Activated CD4-positive, alpha-beta memory T cell treated with anti-CD3 and anti-CD28 coated beads, Interleukin-2, amount 10 ng/mL, durations not matched to agents 7 days and 5 days (primary cell): Measurements from ENCODE around the gene UBC. TPM values are rescaled to one million over a fixed set of nuclear protein-coding genes. Genes with fewer than 3 reads are reported as not detected.

Experiments
- CTCF ChIA-PET: fragments of 350-600 bp; sonication (Branson Sonifier 250); formaldehyde crosslinking; loops from one replicate; lab custom pipeline; 2021; ENCODE audit warnings: antibody characterized with exemption, inconsistent platforms; lab: Charles Lee
- POLR2A ChIA-PET: fragments of 350-600 bp; sonication (Branson Sonifier 250); formaldehyde crosslinking; loops from one replicate; lab custom pipeline; 2021; ENCODE audit warnings: antibody characterized with exemption; lab: Charles Lee
- DNase-seq: peaks from one replicate; pipeline ENCODE4 v3.0.0-alpha.2; 2020
- H3K27ac Mint-ChIP-seq: one replicate; pipeline ENCODE4 v1.8.0; 2021; ENCODE audit warnings: mild to moderate bottlenecking, mixed read lengths
- H3K27me3 Mint-ChIP-seq: one replicate; pipeline ENCODE4 v1.8.0; 2021; ENCODE audit warnings: mixed read lengths
- H3K36me3 Mint-ChIP-seq: one replicate; pipeline ENCODE4 v1.8.0; 2021; ENCODE audit warnings: low read depth, mixed read lengths
- H3K4me1 Mint-ChIP-seq: one replicate; pipeline ENCODE4 v1.8.0; 2021; ENCODE audit warnings: mixed read lengths
- H3K4me3 Mint-ChIP-seq: one replicate; pipeline ENCODE4 v1.8.0; 2021; ENCODE audit warnings: mild to moderate bottlenecking, mixed read lengths
- H3K9me3 Mint-ChIP-seq: one replicate; pipeline ENCODE4 v1.8.0; 2021; ENCODE audit warnings: mixed read lengths
- total RNA-seq, 2 experiments: library from RNA; stranded (reverse); gene quantifications; one replicate each; pipeline ENCODE4 v1.2.3, GENCODE V29; 2021

UBC gene
- total RNA-seq, 2 experiments from 2014 or later: 1,545 to 1,580 TPM

- POLR2A ChIA-PET: no interaction called here
- H3K36me3 Mint-ChIP-seq: no peaks in the 10 kb centered on the region
Observed at GRCh38 chr12:124874988-124875802, 39.3 kb downstream of the UBC start.

GRCh38 chr12:124874188-124874587, 40.3 kb downstream of the UBC start:
- peaks cover 5% of the 10 kb centered on the region for H3K27me3 Mint-ChIP-seq
- DNase-seq: no peak
- no peaks in the 10 kb centered on the region for H3K36me3 Mint-ChIP-seq
- H3K4me1 Mint-ChIP-seq: no peaks in the 10 kb centered on the region
- ChIA-PET CTCF (no interaction called here), POLR2A (interaction anchor here (1.1 kb wide), 1 partner anchor 15 kb away, joined by 3 read pairs; no protein-coding TSS in a partner anchor)
- no peak overlapping the region for H3K4me3 Mint-ChIP-seq
- H3K9me3 Mint-ChIP-seq: no peaks in the 10 kb centered on the region
- no peak overlapping the region for H3K27ac Mint-ChIP-seq

More at GRCh38 chr12:124874988-124875802, 39.3 kb downstream of the UBC start:
- Mint-ChIP-seq H3K4me3 (no peak overlapping the region), H3K27me3 (peaks cover 3% of the 10 kb centered on the region), H3K27ac (no peak overlapping the region), H3K4me1 (no peaks in the 10 kb centered on the region), H3K9me3 (no peaks in the 10 kb centered on the region)
- no peak for DNase-seq
- CTCF ChIA-PET: interaction anchor here (0.5 kb wide), 1 partner anchor 16 kb away, joined by 4 read pairs; no protein-coding TSS in a partner anchor

GRCh38 chr12:124872068-124872719, 42.3 kb downstream of the UBC start:
- Mint-ChIP-seq H3K4me3 (no peak overlapping the region), H3K9me3 (no peaks in the 10 kb centered on the region), H3K4me1 (no peaks in the 10 kb centered on the region), H3K27me3 (peaks cover 14% of the 10 kb centered on the region), H3K36me3 (no peaks in the 10 kb centered on the region), H3K27ac (no peak overlapping the region)
- CTCF ChIA-PET: no interaction called here
- DNase-seq: no peak
- POLR2A ChIA-PET: no interaction called here

GRCh38 chr12:124871297-124871696, 43.2 kb downstream of the UBC start:
- no peak overlapping the region for H3K4me3 Mint-ChIP-seq
- ChIA-PET CTCF (no interaction called here), POLR2A (no interaction called here)
- DNase-seq: no peak
- peaks cover 14% of the 10 kb centered on the region for H3K27me3 Mint-ChIP-seq
- H3K9me3 Mint-ChIP-seq: no peaks in the 10 kb centered on the region
- no peaks in the 10 kb centered on the region for H3K36me3 Mint-ChIP-seq
- no peaks in the 10 kb centered on the region for H3K4me1 Mint-ChIP-seq
- no peak overlapping the region for H3K27ac Mint-ChIP-seq

- no peak overlapping the region for H3K27ac Mint-ChIP-seq
- CTCF ChIA-PET: no interaction called here
- no peaks in the 10 kb centered on the region for H3K9me3 Mint-ChIP-seq
- H3K4me3 Mint-ChIP-seq: no peak overlapping the region
- H3K4me1 Mint-ChIP-seq: no peaks in the 10 kb centered on the region
- peaks cover 11% of the 10 kb centered on the region for H3K27me3 Mint-ChIP-seq
- DNase-seq: no peak
- POLR2A ChIA-PET: no interaction called here
- H3K36me3 Mint-ChIP-seq: no peaks in the 10 kb centered on the region
Observed at GRCh38 chr12:124870515-124870914, 43.9 kb downstream of the UBC start.

- Mint-ChIP-seq H3K4me1 (peaks cover 4% of the 10 kb centered on the region), H3K9me3 (no peaks in the 10 kb centered on the region), H3K36me3 (no peaks in the 10 kb centered on the region), H3K27ac (no peak overlapping the region), H3K4me3 (no peak overlapping the region), H3K27me3 (peaks cover 11% of the 10 kb centered on the region)
- ChIA-PET CTCF (interaction anchor here (0.8 kb wide), 1 partner anchor 38 kb away, joined by 3 read pairs; no protein-coding TSS in a partner anchor), POLR2A (no interaction called here)
- no peak for DNase-seq
Observed at GRCh38 chr12:124869059-124869665, 45.3 kb downstream of the UBC start.

- Mint-ChIP-seq H3K27me3 (peaks cover 11% of the 10 kb centered on the region), H3K36me3 (no peaks in the 10 kb centered on the region), H3K4me1 (peaks cover 7% of the 10 kb centered on the region), H3K27ac (no peak overlapping the region), H3K4me3 (no peak overlapping the region), H3K9me3 (no peaks in the 10 kb centered on the region)
- no peak for DNase-seq
- ChIA-PET POLR2A (no interaction called here), CTCF (interaction anchor here (0.8 kb wide), 1 partner anchor 38 kb away, joined by 3 read pairs; no protein-coding TSS in a partner anchor)
Observed at GRCh38 chr12:124868252-124869058, 46.0 kb downstream of the UBC start.

- no peak for DNase-seq
- Mint-ChIP-seq H3K4me3 (no peak overlapping the region), H3K27me3 (peaks cover 11% of the 10 kb centered on the region), H3K9me3 (no peaks in the 10 kb centered on the region), H3K27ac (no peak overlapping the region), H3K4me1 (peaks cover 13% of the 10 kb centered on the region), H3K36me3 (no peaks in the 10 kb centered on the region)
- POLR2A ChIA-PET: no interaction called here
- CTCF ChIA-PET: no interaction called here
Observed at GRCh38 chr12:124867401-124867930, 47.0 kb downstream of the UBC start.

GRCh38 chr12:124866883-124867400, 47.5 kb downstream of the UBC start:
- DNase-seq: no peak
- no peaks in the 10 kb centered on the region for H3K9me3 Mint-ChIP-seq
- no peak overlapping the region for H3K4me3 Mint-ChIP-seq
- H3K4me1 Mint-ChIP-seq: peaks cover 17% of the 10 kb centered on the region
- H3K36me3 Mint-ChIP-seq: no peaks in the 10 kb centered on the region
- ChIA-PET POLR2A (no interaction called here), CTCF (interaction anchor here (1.3 kb wide), 1 partner anchor 40 kb away, joined by 5 read pairs; no protein-coding TSS in a partner anchor)
- H3K27me3 Mint-ChIP-seq: peaks cover 15% of the 10 kb centered on the region
- no peak overlapping the region for H3K27ac Mint-ChIP-seq

- POLR2A ChIA-PET: no interaction called here
- no peaks in the 10 kb centered on the region for H3K36me3 Mint-ChIP-seq
- H3K27me3 Mint-ChIP-seq: peaks cover 15% of the 10 kb centered on the region
- H3K9me3 Mint-ChIP-seq: no peaks in the 10 kb centered on the region
- no peak overlapping the region for H3K4me3 Mint-ChIP-seq
- CTCF ChIA-PET: interaction anchor here (1.3 kb wide), 1 partner anchor 40 kb away, joined by 5 read pairs; no protein-coding TSS in a partner anchor
- peaks cover 20% of the 10 kb centered on the region for H3K4me1 Mint-ChIP-seq
- DNase-seq: no peak
- peak overlapping the region; percentile 57 for H3K27ac Mint-ChIP-seq
Observed at GRCh38 chr12:124866195-124866882, 48.1 kb downstream of the UBC start.

- no peak overlapping the region for H3K27ac Mint-ChIP-seq
- H3K4me3 Mint-ChIP-seq: no peak overlapping the region
- peaks cover 15% of the 10 kb centered on the region for H3K27me3 Mint-ChIP-seq
- no peak for DNase-seq
- POLR2A ChIA-PET: no interaction called here
- no peaks in the 10 kb centered on the region for H3K36me3 Mint-ChIP-seq
- H3K9me3 Mint-ChIP-seq: no peaks in the 10 kb centered on the region
- H3K4me1 Mint-ChIP-seq: peaks cover 20% of the 10 kb centered on the region
- CTCF ChIA-PET: interaction anchor here (1.3 kb wide), 1 partner anchor 41 kb away, joined by 5 read pairs; no protein-coding TSS in a partner anchor
Observed at GRCh38 chr12:124865728-124866127, 48.7 kb downstream of the UBC start.
